Thoracic aorta (tissue), 2 donors: ENCODE measurements around the gene ISM2. TPM values are rescaled to one million over a fixed set of nuclear protein-coding genes. Genes with fewer than 3 reads are reported as not detected.

Source experiments
- ATAC-seq: fragments of 150-250 bp; one replicate; pipeline ENCODE4 v1.8.0; 2017; ENCODE audit warnings: low read depth; ENCODE audit not compliant: insufficient number of reproducible peaks, low FRiP score
- DNase-seq: peaks from one replicate; pipeline ENCODE4 v3.0.0-alpha.2; 2020; ENCODE audit warnings: low spot score
- H3K27ac ChIP-seq, 2 donors: fragments of 200-600 bp; sonication (generic); 1 replicate in 1 of 2; 2 replicates in 1 of 2; pipeline ENCODE4 v1.5.1; 2016; ENCODE audit warnings: mild to moderate bottlenecking in 2 of 2, moderate library complexity in 2 of 2
- H3K27me3 ChIP-seq: fragments of 200-600 bp; sonication (generic); replicated peaks from 2 replicates; pipeline ENCODE4 v1.6.0; 2016; ENCODE audit warnings: mild to moderate bottlenecking; ENCODE audit not compliant: insufficient read depth
- H3K36me3 ChIP-seq: fragments of 200-600 bp; sonication (generic); one replicate; pipeline ENCODE4 v1.5.1; 2016
- H3K4me1 ChIP-seq, 2 donors: fragments of 200-600 bp; sonication (generic); 1 replicate in 1 of 2; 2 replicates in 1 of 2; pipeline versions ENCODE4 v1.5.1 to v1.6.0; 2016; ENCODE audit warnings: low read depth in 2 of 2, mild to moderate bottlenecking in 1 of 2; ENCODE audit not compliant: control insufficient read depth in 1 of 2
- H3K4me3 ChIP-seq: fragments of 200-600 bp; sonication (generic); 2 replicates; pipeline ENCODE4 v1.5.1; 2016; ENCODE audit warnings: mild to moderate bottlenecking
- H3K9me3 ChIP-seq: fragments of 200-600 bp; sonication (generic); 2 replicates; pipeline ENCODE4 v1.5.1; 2016
- CTCF ChIP-seq: fragments of 200-600 bp; sonication (generic); IDR thresholded peaks from one replicate; pipeline ENCODE4 v1.5.1; 2019; ENCODE audit warnings: antibody characterized with exemption
- total RNA-seq, 2 donors: library from RNA; depleted of rRNA; stranded (reverse); fragments of >200 nt; gene quantifications; one replicate each; pipeline versions ENCODE4 v1.1.0 to v1.2.3, GENCODE V29; 2016

The ISM2 gene
- total RNA-seq, 2 donors from 2014 or later: not detected

DNA sequence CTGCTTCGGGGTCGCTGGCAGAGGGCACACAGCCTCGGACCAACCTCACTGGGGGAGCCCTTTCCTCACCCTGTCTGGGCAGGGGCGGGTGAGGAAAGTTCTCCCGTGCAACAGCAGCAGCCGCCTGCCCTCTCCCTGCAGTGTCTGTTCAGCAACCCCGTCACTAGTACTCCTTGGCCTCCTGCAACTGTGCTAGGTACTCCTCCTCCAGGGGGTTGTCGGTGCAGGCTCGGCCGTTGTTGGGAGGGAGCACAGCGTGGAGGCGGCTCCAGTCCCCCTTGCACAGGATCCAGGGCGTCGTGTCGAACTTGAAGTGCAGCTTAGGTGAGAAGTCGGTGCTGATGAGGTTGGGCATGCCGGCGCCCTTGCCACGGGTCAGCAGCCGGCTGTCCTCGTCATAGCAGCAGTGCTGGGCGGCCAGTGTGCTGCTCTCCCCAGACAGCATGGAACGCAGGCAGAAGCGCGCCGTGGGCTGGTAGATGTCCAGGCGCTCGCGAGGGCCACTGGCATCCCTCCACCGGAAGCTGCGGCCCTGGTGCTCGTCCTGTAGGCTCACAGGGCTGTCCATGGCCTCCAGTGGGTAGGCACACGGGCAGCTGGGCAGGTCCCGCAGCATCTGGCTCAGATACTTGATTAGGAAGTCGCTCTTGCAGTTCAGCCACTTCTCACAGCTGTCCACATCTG is 23.0 kb downstream of the ISM2 start:
- TF ChIP-seq CTCF: no peak
- no peaks in the 10 kb centered on the region for H3K36me3 ChIP-seq
- no peak overlapping the region for H3K27ac ChIP-seq
- no peaks in the 10 kb centered on the region for H3K9me3 ChIP-seq
- ATAC-seq (no peak), DNase-seq (no peak)
- H3K4me3 ChIP-seq: no peak overlapping the region
- H3K27me3 ChIP-seq: no peaks in the 10 kb centered on the region
- no peaks in the 10 kb centered on the region for H3K4me1 ChIP-seq

- H3K4me1 ChIP-seq: no peaks in the 10 kb centered on the region
- TF ChIP-seq CTCF: no peak
- no peak overlapping the region for H3K4me3 ChIP-seq
- no peaks in the 10 kb centered on the region for H3K36me3 ChIP-seq
- ATAC-seq (no peak), DNase-seq (no peak)
- H3K9me3 ChIP-seq: no peaks in the 10 kb centered on the region
- H3K27me3 ChIP-seq: no peaks in the 10 kb centered on the region
- H3K27ac ChIP-seq: no peak overlapping the region
Observed at GRCh38 chr14:77474479-77475177, 24.0 kb downstream of the ISM2 start.

GRCh38 chr14:77473921-77474320 is 24.7 kb downstream of the ISM2 start:
- H3K4me3 ChIP-seq: no peak overlapping the region
- H3K36me3 ChIP-seq: peaks cover 6% of the 10 kb centered on the region
- no peak for DNase-seq
- ATAC-seq: no peak
- no peaks in the 10 kb centered on the region for H3K27me3 ChIP-seq
- no peaks in the 10 kb centered on the region for H3K4me1 ChIP-seq
- TF ChIP-seq CTCF: no peak
- H3K27ac ChIP-seq: no peak overlapping the region
- no peaks in the 10 kb centered on the region for H3K9me3 ChIP-seq

DNA sequence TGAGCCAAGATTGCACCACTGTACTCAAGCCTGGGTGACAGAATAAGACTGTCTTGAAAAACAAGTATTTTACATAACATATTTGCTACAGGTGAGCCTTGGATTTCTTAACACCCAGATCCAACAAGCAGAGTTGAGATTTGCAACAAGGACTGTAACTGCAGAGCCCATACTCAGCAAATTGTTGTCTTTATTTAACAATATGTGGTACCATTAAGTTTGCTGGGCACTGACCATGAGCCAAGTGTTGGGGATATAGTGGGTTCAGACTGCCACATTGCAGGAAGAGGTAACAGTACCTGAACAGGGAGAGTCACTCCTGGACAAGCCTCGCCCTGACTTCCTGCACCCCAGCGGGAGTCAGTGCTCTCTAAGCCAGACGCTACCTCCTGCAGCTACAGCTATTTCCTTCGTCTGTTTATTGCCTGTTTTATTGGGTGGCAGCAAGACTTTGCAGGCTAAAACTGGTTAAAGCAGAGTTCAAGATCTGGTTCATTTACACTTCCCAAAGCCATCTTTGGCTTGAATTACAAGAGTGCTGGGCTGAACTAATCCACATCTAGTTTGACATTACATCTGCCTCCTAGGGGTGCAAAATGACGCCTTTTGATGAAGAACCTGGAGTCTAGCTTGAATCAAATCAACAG is 28.3 kb downstream of the ISM2 start:
- Histone ChIP-seq H3K4me3 (no peak overlapping the region), H3K9me3 (no peaks in the 10 kb centered on the region), H3K27ac (no peak overlapping the region), H3K27me3 (no peaks in the 10 kb centered on the region), H3K36me3 (peaks cover 21% of the 10 kb centered on the region), H3K4me1 (no peaks in the 10 kb centered on the region)
- no peak for TF ChIP-seq CTCF
- ATAC-seq (no peak), DNase-seq (no peak)

- no peaks in the 10 kb centered on the region for H3K27me3 ChIP-seq
- no peak for DNase-seq
- H3K36me3 ChIP-seq: peaks cover 29% of the 10 kb centered on the region
- no peak overlapping the region for H3K4me3 ChIP-seq
- H3K27ac ChIP-seq: no peak overlapping the region
- H3K4me1 ChIP-seq: no peaks in the 10 kb centered on the region
- TF ChIP-seq CTCF: no peak
- ATAC-seq: no peak
- H3K9me3 ChIP-seq: no peaks in the 10 kb centered on the region
Observed at GRCh38 chr14:77469539-77469938, 29.1 kb downstream of the ISM2 start.
